ENCODE measurements around the gene TATDN3.
"Not testable (repeated sequence)": the region's sequence is repeated elsewhere in the genome, so short reads cannot be mapped to it uniquely, and the experiment has no call there.

Gene TATDN3, protein sequence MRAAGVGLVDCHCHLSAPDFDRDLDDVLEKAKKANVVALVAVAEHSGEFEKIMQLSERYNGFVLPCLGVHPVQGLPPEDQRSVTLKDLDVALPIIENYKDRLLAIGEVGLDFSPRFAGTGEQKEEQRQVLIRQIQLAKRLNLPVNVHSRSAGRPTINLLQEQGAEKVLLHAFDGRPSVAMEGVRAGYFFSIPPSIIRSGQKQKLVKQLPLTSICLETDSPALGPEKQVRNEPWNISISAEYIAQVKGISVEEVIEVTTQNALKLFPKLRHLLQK

DNA sequence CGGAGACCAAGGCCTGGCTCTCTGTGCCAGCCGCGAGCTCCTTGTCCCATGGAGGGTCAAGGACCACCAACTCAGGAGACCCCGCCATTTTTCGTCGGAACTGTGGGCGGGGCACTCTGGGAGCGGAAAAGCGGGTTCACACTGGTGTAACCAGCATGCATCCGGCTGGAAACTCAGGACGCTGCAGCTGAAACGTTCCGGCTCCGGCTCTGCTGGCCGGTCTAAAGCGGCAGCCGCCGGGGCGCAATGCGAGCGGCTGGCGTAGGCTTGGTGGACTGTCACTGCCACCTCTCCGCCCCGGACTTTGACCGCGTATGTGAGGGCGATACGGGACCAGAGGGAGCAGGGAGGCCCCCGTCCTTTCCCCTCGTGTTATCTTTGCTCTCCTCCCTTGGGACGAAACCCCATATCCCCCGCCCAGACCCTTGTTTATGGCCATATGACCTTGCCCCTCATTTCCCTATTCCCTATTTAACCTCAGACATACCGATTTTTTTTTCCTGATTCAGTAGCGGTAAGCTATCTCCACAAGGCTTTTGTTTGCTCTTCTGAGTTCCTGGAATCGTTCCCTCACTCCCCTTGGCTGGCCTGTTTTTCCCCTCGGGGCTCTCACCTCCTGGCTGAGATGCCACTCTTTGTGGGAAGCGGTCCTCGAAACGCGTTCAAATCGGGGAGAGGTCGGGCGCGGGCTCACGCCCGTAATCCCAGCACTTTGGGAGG lies at the start of gene TATDN3, which contains the start of gene NSL1:
TSS of gene TATDN3 (plus strand) at position 219 of the 720 bp plus-strand sequence. CDS start at position 247, 28 bp downstream.
TSS of gene NSL1 (minus strand) at position 102 of the 720 bp plus-strand sequence. CDS start at position 88, 14 bp downstream.
- no peak for FAIRE-seq

DNA sequence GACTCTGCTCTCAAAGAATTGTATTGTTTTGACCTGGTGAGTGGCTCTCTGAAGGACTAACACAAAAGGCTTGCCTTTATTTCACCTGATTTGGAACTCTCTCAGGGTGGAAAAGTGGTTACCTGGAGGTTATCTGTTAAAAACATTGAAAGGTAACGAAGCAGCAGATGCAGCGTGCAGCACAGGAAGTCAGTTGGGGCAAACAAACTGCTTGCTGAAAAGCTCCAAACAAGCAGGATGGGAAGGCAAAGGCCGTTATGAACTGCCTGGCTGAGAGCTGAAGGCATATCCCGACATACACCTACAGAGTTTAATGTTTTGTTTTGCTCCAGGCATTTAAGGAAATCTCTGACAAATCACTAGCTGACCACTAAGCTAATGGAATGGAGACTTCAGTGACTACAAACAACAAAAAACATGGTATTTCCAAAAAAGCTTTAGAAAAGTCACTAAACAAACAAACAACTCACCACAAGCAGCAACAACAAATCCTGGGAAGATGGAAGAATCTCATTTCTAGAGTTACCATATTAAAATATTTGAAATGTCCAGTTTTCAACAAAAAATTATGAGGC lies 47.7 kb upstream of the TATDN3 start:
- FAIRE-seq, result no peak

DNA sequence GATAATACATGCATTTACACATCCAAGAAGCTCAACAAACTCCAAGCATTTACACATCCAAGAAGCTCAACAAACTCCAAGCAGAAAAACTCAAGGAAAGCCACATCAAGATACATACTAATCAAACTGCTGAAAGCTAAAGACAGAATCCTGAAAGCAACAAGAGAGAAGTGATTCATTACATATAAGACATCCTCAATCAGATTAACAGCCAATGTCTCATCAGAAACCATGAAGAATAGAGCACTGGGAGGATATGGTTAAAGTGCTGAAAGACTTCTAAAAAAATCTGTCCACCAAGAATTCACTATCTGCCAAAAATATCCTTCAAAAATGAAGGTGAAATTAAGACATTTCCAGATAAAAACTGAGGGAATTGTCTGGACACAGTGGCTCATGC lies 46.4 kb upstream of the TATDN3 start:
- no peak for FAIRE-seq

DNA sequence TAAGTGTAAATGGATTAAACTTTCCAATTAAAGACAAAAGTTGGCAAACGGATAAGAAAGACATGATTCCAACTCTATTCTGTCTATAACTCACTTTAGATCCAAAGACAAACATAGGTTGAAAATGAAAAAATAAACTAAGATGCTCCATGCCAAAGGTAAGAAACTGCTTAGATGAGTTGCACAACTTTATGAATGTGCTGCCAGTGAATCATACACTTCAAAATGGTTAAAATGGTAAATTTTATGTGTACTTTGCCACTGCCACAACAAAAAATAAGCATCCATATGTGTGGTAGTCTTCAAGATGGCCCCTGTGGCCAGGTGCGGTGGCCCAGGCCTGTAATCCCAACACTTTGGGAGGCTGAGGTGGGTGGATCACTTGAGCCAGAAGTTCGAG lies 45.1 kb upstream of the TATDN3 start:
- FAIRE-seq, result no peak

DNA sequence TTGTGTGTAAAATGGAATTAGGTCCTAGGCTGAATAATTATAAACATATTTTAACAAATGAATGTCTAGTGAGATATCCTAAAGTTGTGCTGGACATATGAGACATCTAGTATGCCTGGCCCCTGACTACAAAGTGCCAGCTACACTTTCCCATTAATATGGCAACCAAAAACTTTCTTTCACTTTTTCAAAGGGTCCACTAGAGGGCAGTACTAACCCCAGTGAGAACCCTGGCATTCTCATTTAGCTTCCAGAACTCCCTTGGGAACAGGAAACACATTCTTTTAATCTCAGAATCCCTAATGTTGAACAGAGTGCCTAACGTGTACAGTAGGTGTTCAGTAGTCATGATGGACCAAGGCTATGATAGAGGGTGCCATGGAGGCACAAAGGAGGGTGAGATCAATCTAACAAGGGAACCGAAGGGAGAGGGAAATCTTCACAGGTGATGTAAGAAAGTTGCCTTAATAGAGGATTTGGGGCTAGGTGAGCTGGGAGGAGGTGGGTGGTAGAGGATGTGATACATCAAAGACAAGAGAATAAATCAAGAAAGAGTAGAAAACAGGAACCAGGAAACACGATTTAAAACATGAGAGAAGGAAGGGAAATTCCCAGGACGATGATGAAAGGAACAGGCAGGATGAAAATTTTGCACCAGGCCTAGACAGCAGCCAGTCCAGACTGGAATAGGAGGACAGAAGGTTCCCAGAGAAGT lies 41.7 kb upstream of the TATDN3 start:
- FAIRE-seq, result peak; percentile 95

DNA sequence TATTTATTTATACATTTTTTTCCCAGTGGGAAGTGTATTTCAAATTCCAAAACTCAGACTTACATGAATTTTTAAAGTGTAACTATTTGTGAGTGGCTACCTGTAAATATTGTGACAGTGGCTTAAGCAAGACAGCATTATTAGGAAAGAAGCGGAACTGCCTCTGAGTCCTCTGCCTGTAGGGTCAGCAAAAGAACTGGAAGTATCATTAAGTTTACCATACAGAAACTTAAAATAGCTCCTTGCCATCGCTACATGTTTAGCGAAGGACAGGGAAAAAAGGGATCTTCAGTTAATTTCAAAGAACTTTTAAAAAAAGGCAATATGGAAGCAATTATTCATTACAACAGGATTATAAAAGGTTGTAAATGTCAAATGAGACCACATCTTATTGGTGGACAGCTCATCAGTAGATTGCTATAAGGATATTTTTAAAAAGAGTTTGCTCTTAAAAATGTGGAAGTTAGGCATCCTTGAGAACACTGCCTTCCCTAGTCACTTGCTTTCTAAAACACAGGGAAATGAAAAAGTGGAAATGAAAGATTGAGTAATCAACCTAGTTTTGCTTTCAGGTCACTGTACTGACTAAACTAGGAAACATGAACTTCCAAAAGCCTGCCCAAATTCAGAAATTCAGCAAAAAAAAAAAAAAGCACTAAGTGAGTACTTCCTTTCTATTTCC lies 39.3 kb upstream of the TATDN3 start:
- FAIRE-seq, result no peak

DNA sequence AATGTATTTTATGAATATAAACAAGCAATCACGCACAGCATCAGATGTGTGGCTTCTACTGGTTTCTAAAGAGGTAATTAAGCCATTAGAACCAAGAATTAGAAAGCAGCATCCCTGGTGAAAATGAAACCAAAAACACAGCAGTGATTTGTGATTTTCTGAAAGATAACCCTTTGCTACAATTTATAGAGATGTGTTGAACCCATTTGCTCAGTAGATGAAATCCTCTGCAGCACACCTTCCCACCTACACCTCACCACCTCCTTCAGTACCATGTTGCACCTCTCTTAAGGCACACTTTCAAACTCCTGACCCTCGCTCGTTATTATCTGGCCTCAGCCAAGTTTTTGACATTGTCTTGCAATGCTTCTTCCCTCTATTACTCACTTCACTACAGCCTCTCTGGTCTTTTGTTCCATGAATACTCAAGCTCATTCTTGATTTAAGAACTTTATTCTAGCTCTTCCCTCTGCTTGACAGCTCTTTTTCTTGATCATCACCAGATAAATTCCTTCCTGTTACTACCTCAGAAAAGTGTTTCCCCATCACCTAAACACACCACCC lies 38.7 kb upstream of the TATDN3 start:
- no peak for FAIRE-seq

DNA sequence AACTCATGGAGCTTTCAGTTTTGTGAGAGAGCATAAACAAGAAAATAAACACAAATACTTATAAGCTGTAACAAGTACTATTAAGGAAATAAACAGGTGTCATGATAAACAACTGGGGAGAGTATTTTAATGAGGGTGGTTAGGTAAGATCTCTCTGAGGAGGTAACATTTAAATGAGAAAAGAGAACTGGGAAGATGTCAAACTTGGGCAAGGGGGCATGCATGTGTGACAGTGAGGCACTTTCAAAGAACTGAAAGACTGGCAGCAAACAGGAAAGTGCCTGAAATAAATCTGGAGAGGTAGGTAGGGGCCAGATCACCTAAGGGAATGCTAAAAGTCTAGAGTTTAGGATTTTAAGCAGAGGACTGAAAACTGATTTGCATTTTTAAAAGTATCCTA lies 37.9 kb upstream of the TATDN3 start:
- no peak for FAIRE-seq

DNA sequence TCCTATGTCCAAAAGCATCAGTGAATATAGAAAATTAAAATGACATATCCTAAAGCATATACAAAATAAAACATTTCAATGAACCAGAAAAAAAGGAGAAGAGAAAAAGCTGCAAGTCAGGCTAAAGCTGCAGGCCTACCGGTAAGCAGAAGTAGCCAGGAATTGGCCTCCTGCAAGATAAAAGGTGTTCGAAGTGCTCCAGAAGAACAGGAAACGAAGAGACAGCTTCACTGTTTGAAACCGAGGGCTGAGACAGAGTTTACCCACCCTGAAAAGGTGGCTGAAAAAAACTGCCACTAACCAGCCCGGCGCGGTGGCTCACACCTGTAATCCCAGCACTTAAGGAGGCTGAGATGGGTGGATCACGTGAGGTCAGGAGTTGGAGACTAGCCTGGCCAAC lies 37.5 kb upstream of the TATDN3 start:
- no peak for FAIRE-seq

DNA sequence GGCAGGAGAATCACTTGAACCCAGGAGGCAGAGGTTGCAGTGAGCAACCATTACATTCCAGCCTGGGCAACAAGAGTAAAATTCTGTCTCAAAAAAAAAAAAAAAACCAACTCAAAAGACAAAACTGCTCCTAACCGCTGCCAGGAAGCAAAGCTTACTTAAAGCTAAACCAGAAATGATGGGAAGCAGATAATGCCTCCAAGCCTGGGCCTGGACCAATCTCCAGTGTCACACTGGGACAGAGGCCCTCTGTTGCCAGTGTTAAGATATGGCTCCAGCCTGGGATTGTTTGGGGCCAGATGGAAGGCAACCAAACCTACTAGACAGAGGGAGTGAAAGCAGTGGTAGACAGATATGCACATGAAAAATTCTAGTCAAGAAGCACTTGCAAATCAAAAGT lies 37.0 kb upstream of the TATDN3 start:
- FAIRE-seq, result no peak

DNA sequence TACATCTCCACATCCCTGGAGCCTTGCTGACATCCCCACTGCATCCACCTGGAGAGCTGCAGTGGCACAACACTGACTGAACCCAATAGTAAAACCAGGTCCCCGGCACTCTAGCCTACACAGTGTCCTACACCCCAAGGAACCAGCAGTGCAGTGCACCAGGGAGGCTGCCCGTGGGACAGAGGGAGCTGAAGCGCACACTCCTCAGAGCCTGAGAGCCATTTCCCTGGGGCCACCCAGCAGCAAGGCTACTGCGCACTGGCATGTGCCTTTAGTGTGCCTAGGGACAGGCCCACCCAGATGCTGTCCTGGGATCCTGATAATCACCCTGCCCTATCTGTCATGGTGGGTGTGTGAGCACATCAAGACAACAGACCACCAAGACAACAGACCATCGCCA lies 32.0 kb upstream of the TATDN3 start:
- no peak for FAIRE-seq

DNA sequence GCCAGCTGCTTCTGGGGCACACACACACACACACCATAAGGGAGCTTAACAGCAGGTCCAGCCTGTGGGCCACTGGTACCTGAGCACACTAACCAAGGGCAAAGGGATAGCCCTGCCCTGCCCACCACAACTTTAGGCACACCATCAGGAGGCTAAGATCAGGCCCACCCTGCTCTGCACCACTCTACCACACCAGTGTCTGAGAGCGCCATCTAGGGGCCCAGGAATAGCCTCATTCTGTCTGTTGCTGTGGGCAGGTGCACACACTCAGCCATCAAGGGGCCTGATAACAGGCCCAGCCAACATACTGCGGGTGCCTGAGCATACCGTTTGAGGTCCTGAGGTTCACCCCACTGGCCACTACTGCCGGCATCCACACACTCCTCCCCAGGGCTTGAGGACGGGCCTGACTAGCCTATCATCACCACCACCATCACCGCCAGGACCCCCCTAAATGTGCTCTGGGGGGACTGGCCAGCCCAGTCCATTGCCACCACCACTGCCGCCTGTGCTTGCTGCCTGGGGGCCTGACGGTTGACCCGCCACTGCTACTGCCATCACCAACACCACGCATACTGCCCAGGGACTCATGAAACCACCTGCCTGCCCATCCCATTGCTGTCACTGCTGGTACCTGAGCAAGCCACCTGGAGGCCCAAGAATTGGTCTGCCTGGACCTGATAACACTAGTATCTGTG lies 31.4 kb upstream of the TATDN3 start:
- no peak for FAIRE-seq

DNA sequence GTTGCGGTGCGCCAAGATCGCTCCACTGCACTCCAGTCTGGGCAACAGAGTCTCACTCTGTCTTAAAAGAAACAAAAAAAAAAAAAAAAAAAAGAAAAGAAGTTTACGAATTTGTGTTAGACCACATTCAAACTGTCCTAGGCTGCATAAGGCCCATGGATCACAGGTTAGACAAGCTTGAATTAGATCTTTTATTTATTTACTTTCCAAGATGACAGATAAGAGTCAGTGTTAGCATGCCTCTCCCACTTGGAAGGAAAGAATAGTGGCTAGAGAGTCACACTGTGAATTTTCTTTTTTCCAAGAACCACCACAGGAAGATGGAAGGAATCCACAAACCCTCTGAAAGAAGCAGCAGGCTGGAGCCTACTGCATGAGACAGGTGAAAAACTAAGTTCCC lies 29.5 kb upstream of the TATDN3 start:
- FAIRE-seq, result no peak

DNA sequence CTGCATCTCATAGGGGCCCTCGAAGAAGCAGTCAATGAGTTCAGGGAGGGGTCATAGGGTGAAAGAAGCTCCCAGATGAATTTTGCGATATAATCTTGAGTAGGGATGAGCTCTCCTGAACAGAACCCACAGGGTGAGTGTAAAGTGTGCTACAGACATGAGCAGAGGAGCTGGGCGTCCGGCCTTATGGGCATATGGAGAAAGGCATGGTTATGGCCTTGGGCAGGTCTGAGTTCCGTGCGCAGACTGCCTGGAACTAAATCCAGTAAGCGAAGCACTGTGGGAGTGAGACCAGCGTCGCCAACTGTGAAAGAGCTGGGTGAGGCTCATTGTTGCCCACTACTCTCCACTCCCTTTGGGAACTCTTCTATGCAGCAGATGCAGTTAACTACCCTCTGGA lies 28.9 kb upstream of the TATDN3 start:
- no peak for FAIRE-seq

DNA sequence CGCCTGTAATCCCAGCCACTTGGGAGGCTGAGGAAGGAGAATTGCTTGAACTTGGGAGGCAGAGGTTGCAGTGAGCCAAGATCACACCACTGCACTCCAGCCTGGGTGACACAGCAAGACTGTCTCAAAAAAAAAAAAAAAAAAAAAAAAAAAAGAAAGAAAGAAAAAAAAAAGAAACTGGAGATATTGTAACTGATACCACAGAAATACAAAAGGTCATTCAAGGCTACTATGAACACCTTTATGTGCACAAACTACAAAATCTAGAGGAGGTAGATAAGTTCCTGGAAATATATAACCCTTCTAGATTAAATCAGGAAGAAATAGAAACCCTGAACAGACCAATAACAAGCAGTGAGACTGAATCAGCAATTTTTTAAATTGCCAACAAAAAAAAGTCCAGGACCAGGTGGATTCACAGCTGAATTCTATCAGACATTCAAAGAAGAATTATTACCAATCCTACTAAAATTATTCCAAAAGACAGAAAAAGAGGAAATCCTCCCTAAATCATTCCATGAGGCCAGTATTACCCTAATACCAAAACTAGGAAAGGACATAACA lies 26.9 kb upstream of the TATDN3 start:
- FAIRE-seq, result not testable (repeated sequence)

DNA sequence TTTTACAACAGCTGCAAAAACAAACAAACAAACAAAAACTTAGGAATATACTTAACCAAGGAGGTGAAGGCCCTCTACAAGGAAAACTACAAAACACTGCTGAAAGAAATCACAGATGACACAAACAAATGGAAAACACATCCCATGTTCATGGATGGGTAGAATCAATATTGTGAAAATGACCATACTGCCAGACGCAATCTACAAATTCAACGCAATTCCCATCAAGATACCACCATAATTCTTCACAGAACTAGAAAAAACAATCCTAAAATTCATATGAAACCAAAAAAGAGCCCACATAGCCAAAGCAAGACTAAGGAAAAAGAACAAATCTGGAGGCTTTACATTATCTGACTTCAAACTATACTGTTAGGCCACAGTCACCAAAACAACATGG lies 24.9 kb upstream of the TATDN3 start:
- not testable (repeated sequence) for FAIRE-seq

DNA sequence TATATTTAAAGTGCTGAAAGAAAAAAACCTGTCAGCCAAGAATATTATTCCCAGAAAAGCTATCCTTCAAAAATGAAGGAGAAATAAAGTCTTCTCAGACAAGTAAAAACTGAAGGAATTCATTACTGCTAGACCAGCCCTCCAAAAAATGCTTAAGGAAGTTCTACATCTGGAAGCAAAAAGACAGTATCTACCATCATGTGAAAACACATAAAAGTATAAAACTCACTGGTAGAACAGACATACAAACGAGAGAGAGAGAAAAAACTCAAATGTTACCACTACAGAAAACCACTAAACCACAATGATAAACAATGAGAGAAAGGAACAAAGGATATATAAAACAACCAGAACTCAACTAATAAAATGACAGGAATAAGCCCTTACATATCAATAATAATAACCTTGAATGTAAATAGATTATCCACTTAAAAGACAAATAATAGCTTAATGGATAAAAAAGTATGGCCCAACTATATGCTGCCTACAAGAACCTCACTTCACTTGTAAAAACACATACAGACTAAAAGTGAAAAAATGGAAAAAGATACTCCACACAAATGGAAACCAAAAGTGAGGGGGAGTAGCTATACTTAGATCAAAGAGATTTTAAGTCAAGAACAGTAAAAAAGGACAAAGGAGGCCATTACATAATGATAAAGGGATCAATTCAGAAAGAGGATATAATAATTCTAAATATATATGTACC lies 22.1 kb upstream of the TATDN3 start:
- peak; percentile 76 for FAIRE-seq

DNA sequence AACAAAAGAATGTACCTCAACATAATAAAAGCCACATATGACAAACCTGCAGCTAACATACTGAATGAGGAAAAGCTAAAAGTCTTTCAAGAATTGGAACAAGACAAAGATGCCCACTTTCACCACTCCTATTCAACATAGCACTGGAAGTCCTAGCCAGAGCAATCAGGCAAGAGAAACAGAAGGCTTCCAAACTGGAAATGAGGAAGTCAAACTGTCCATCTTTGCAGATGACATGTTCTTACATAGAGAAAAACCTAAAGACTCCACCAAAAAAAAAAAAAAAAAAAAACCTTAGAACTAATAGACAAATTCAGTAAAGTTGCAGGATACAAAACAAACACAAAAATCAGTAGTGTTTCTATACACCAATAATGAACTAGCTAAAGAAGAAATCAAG lies 20.4 kb upstream of the TATDN3 start:
- FAIRE-seq, result no peak

DNA sequence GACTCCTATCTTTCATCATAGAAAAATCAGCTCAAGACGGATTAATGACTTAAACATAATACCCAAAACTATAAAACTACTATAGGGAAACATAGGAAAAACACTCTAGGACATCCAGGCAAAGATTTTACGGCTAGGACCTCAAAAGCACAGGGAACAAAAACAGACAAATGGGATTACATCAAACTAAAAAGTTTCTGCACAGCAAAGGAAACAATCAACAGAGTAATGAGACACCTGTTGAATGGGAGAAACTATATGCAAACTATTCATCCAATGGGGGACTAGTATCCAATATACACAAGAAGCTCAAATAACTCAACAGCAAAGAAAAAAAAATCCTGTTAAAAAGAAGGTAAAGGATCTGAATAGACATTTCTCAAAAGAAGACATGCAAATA lies 18.7 kb upstream of the TATDN3 start:
- no peak for FAIRE-seq

DNA sequence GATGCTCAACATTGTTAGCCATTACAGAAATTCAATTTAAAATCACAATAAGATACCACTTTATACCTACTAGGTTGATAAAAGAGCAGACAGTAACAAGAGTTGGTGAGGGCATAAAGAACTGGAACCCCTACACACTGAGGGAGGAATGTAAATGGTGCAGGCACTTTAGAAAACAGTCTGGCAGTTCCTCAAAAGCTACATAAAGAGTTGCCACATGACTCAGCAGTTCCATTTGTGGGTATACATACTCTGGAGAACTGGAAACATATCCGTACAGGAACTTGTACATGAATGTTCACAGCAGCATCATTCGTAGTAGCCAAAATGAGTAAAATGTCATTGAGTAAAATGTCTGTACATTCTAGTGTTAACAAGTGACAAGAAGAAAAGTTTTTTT lies 17.1 kb upstream of the TATDN3 start:
- FAIRE-seq, result no peak

DNA sequence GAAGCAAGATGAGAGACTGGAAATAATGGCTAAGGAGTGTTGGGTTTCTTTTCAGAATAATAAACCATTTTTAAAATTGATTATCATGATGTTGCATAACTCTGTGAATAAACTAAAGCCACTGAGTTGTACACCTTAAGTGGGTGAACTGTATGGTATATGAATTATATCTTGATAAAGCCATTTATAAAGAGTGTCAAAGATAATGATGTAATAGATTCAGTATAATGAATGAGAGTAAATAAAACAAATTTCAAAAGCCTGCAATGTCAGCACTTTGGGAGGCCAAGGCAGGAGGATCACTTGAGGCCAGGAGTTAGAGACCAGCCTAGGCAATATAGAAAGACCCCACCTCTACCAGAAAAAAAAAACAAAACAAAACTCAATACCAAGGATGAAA lies 16.5 kb upstream of the TATDN3 start:
- FAIRE-seq, result peak; percentile 17

Measured in TTC549 (cell line).